GM19043 (cell line): ENCODE results near the gene GPR35.

Experiments used
- ATAC-seq: cut with Tn5 transposase; IDR thresholded peaks from one replicate; pipeline ENCODE4 v1.9.1; 2021; ENCODE audit warnings: low read depth; ENCODE audit not compliant: unreplicated experiment

Gene GPR35

GRCh38 chr2:240622531-240623235 lies 2.6 kb upstream of the GPR35 start:
- ATAC-seq, result no peak

DNA sequence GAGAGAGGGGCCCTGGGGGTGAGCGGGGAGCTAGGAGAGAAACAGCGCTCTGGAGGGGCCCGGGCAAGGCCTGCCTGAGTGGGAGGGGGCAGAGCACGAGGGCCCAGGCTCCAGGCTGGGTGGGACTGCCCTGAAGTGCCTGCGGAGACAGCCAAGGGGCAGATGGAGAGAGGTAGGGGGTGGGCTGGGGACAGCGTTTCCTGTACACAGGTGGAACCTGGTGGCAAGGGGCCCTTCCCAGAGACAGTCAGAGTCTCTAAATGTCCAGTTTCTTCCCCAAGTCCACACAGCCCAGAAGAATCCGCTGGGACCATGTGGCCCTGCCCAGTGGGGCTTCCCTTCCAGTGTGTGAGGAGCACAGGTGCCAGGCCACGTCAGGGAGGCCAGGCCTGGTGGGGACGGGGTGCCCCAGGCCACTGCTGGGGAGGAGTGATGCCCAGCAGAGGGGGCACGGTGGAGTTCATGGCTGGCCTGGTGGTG lies 1.7 kb upstream of the GPR35 start:
- no peak for ATAC-seq

DNA sequence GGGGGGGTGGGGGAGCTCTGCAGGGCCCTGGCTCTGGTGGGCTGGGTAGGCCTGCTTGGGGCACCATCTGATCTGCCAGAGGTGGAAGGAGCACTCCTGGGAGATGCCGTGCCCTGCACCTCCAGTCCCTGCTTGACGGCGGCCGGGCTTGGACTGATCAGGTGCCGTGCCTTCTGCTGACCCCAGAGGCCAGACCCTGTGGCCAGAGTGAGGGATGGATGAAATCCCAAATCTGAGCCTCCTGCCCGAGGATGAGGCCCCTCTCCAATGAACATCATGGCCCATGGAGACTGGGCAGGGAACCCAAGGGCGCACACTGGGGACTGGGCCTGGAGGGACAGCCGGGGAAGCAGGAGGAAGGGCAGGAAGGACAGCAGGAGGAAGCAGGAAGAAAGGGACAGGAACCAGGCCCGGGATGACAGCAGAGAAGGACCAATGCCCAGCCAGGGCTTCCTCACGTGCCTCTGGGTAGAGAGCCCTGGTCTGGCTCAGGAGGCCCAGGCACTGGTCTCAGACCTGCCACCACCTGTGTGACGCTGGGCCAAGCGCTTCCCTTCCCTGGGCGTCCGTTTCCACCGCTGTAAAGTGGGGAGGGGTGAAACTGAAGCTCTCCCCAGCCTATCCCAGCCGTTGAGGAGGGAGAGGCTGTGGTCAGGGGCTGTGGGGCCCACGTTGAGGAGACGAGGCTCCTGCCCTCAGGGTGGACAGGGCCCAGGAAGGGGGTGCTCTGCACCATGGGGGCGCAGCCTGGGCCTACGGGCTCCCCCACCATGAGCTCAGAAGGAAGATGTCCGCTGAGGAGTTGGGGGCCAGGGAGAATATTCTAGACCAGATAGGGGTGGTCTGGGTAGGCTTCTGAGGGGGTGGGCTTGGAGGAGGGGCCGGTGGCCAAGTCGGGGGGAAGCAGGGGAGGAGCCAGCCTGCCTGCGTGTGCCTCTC lies 1.0 kb upstream of the GPR35 start:
- ATAC-seq, result no peak

DNA sequence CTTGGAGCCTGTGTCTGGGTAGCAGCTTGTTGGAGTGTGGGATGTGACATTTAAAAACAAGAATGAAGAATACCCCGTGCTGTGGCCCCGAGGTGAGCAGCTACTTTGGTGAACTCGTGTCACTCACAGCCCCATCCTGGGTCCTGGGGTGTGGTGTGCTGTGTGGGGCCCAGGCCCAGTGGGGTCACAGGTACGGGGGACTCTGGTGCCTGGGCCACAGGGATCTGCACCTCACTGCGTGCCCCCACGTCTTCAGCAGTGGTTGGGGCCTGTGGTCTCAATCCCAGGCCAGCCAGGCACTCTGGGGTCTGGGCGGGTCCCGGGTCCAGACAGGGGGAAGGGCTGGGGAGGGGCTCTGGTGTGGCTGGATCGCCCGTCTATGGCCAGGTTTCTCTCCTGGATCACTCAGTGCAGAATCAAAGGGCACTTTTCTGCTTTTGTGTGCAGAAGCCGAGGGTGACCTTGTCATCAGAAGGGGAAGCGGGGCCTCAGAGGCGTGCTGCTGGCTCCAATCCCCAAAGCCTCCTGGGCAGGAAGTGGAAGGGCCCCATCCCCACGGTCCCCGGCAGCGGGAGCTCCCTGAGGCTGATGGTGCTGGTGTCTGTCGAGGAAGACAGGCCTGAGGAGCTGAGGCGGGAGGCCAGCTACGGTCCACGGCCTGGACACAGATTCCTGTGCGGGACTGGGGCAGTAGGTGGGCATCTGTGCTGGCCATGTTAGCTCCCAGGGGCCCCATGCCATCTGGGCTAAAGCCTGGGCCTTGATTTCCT lies 1.4 kb downstream of the GPR35 start:
- no peak for ATAC-seq

- ATAC-seq, result no peak
These were observed 2.6 kb downstream of the GPR35 start for GRCh38 chr2:240627736-240628506.

DNA sequence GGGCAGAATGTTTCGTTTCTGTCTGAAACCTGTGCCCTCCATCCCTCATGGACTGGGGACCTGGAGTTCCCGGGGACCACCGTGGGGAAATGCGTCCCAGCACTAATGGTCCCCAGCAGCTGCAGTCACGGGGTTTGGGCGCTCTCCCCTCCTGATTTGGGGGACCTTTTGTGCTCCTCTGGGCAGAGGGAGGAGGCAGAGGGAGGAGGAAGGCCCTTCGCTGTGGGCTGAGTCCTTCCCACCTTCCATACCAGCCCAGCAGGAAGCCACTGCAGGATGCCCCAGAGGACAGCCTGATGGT lies 3.2 kb downstream of the GPR35 start:
- ATAC-seq, result no peak

GRCh38 chr2:240628808-240629618 lies 3.7 kb downstream of the GPR35 start:
- ATAC-seq, result no peak

DNA sequence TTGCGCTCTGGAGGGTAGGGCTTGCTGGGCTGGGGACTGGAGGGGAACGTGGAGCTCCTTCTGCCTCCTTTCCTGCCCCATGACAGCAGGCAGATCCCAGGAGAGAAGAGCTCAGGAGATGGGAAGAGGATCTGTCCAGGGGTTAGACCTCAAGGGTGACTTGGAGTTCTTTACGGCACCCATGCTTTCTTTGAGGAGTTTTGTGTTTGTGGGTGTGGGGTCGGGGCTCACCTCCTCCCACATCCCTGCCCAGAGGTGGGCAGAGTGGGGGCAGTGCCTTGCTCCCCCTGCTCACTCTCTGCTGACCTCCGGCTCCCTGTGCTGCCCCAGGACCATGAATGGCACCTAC lies 4.3 kb downstream of the GPR35 start:
- ATAC-seq, result no peak

- ATAC-seq, result no peak
These were observed 4.9 kb downstream of the GPR35 start for GRCh38 chr2:240629968-240630770.

DNA sequence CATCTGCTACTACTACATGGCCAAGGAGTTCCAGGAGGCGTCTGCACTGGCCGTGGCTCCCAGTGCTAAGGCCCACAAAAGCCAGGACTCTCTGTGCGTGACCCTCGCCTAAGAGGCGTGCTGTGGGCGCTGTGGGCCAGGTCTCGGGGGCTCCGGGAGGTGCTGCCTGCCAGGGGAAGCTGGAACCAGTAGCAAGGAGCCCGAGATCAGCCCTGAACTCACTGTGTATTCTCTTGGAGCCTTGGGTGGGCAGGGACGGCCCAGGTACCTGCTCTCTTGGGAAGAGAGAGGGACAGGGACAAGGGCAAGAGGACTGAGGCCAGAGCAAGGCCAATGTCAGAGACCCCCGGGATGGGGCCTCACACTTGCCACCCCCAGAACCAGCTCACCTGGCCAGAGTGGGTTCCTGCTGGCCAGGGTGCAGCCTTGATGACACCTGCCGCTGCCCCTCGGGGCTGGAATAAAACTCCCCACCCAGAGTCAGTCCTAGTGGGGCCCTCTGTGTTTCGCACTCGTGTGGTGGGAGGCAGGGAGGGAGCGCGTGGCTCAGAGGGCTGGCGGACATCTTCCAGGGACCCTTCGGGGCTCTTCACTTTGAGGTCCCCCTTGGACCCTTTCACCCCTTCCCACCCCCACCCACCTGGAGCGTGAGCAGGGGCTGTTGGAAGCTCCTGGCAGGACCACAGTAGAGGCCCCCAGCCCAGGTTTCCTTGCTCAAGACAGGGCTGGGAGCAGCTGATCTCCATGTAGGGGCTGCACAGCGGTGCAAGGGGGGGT lies 5.7 kb downstream of the GPR35 start:
- no peak for ATAC-seq

DNA sequence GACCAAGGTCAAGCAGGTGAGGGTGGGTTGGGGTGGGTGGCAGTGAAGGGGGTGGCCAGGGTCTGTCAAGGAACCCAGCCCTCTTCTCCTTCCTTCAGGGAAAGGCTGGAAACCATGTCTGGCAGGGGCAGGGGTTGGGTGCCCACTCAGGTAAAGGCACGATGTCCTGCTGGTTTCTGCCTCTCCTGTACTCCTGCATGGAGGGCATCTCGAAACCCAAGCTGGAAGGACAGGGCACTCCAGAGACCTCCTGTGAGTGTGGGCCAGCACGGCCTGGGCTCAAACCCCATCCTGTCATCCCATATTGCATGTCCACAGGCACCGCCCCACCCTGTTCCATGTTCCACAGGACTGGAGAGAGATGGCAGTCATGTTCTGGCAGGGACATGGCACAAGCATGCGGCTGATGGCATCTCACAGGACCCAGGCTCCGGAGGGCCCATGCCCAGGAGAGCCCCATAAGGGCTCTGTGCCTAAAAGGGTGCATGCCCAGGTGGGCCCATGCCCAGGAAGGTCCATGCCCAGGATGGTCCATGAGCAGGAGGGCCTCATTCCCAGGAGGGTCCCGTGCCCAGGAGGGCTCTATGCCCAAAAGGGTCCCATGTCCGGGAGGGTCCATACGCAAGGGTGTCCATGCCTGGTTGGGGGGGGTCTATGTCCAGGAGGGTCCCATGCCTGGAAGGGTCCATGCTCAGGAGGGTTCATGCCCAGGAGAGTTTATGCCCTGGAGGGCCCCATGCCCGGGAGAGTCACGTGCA lies 6.4 kb downstream of the GPR35 start:
- ATAC-seq, result no peak

DNA sequence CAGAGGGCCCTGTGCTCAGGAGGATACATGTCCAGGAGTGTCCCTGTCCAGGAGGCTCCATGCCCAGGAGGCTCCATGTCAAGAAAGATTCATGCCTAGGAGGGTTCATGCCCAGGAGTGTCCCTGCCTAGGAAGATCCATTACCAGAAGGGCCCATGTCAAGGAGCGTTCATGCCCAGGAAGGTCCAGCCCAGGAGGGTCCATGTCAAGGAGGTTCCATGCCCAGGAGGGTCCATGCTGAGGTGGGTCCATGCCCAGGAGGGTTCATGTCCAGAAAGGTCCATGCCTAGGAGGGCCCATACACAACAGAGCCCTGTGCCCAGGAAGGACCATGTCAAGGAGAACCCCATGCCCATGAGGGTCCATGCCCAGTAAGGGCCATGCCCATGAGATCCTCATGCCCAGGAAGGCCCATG lies 7.0 kb downstream of the GPR35 start:
- no peak for ATAC-seq

DNA sequence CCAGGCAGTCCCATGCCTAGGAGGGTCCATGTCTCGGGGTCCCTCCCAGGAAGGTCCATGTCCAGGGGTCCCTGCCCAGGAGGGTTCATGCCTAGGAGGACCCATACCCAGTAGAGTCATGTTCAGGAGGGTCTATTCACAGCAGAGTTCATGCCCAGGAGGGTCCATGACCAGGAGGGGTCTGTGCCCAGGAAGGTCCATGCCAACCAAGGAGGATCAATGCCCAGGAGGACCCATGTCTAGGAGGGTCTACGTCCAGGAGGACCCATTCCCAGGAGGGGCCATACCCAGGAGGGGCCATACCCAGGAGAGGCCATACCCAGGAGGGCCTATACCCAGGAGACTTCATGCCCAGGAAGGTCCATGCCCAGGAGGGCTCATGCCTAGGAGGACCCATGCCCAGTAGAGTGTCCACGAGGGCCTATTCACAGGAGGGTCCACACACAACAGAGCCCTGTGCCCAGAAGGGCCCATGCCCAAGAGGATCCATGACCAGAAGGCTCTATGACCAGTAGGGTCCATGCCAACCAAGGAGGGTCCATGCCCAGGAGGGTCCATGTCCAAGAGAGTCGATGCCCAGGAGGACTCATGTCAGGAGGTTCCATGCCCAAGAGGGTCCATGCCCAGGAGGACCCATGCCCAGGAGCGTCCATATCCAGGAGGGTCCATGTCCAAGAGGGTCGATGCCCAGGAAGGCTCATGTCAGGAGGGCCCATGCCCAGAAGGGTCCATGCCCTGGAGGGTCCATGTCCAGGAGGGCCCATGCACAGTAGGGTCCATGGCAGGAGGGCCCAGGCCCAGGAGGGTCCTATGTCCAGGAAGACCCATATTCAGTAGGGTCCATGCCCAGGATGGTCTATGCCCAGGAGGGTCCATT lies 10.1 kb downstream of the GPR35 start:
- ATAC-seq, result no peak

DNA sequence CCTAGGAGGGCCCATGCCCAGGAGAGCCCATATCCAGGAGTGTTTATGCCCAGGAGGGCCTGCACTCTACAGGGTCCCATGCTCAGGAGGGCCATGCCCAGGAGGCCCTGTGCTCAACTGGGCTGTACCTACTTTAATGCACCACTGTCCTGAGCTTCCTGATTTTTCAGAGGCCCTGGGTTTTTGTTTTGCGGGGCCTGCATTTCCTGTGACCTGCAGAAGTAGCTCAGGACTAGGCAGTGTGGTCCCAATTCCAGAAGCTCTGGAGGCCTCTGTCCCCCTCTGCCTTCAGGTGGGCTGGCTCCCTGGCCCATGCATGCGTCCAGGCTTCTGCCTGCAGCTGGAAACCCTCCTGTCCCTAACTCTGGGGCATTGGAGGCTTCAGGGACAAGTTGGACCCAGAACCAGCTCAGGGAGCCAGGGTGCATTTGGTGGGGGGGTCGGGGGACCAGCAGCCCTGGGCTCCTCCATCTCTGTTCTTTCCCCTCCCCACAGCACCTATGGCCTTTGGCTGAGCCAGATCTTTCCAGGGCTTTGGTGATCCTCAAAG lies 10.8 kb downstream of the GPR35 start:
- no peak for ATAC-seq

DNA sequence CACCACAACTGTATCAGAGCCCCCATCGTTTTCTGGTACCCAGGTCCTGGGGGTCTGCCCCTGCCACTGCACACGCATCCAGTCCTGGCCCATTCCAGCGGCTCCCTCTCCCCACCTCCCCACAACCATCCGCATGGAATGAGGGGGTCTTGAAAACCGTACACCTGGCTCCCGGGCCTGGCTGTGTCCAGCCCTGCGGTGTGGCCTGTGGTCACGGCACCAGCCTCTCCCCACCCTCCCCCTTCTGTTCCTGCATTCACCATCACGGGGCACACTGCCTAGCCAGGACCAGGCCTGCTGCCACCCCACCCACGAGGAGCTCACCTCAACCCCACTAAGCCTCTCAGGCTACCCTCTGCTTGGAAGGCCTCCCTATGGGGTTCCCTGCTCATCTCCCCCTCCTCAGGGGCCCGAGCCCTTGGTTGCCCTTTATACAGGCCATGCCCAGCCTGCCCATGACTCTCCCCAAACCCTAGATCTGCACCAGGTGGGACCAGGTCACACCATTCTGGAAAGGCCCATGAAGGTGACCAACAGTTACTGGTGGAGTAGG lies 11.4 kb downstream of the GPR35 start:
- no peak for ATAC-seq
